ENCODE results near the gene P4HA3.

P4HA3 gene

DNA sequence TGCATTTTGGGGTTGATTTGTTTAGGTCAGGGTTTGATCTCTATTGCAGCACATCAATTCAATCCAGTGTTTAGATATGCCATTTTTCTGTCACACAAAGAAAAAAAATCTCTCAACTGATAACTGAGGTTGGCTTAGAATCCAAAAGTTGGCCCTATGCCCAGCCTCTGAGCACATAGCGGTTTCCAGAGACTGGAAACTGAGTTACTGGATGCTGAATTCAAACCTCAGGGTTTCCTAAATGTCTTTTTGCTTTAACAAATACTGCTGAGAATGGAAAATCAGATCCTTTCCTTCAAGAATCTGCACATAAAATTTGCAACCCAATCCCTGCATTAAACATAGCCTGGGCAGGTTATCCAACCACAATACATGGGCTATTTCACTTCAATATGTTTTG is 4.0 kb downstream of the P4HA3 start:
- DNase-seq, result peak; percentile 26

DNA sequence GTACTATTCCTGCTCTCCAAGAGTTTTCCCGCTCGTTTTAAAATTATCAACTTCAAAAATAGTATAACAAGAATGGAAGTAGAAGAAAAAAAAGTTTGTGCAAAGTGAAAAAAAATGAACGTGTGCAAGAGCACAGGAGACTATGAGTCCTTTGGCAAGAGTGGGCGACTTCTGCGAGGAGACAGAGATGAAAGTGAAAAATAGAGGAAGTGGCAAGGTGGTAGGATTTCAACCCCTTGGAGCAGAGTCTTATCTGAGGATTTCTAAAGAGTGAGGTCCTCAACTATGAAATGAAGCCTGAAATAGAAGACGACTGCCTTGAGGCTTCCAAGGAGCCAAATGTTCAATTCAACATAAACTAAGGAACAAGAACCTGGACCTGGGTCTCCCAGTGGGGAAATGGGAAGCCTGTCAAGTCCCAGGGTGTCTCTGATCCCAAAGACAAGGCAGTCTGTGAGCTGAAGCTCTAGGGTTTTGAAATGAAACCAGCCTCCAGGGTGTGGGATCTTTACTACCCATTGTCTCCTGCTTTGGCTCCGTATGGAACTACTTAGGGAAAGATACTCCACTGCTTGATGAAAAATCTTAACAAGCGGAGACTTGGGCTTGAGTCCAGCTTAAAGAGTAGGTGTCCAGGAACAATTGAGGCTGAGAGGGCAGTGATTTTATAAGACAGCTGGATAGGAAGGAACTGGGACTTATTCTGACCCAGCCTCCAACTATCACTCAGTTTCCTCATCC is 4.8 kb downstream of the P4HA3 start:
- Histone ChIP-seq H3K27ac (ENCODE audit: low read length) (no peak overlapping the region), H4K20me1 (ENCODE audit: insufficient read depth, low read length) (no peaks in the 10 kb centered on the region), H3K4me2 (ENCODE audit: insufficient read depth, low read length) (no peak overlapping the region), H3K9me3 (ENCODE audit: insufficient read depth, low read length, severe bottlenecking) (no peaks in the 10 kb centered on the region), H3K79me2 (ENCODE audit: insufficient read depth, low read length) (no peaks in the 10 kb centered on the region), H3K4me3 (ENCODE audit: low read depth in 1 of 2, low read length in 2 of 2) (no peak overlapping the region), H3K36me3 (ENCODE audit: insufficient read depth, low read length) (no peaks in the 10 kb centered on the region), H3K4me1 (ENCODE audit: insufficient read depth, low read length) (no peaks in the 10 kb centered on the region), H3K9ac (ENCODE audit: low read depth, low read length) (no peak overlapping the region), H2AFZ (ENCODE audit: low read depth, low read length) (no peak overlapping the region), H3K27me3 (ENCODE audit: insufficient read depth, low read length, poor library complexity) (peaks cover 12% of the 10 kb centered on the region)
- ATAC-seq (ENCODE audit: insufficient read depth, low read depth) (peak; percentile 70), DNase-seq (no peak)
- TF ChIP-seq, protein P1, sequence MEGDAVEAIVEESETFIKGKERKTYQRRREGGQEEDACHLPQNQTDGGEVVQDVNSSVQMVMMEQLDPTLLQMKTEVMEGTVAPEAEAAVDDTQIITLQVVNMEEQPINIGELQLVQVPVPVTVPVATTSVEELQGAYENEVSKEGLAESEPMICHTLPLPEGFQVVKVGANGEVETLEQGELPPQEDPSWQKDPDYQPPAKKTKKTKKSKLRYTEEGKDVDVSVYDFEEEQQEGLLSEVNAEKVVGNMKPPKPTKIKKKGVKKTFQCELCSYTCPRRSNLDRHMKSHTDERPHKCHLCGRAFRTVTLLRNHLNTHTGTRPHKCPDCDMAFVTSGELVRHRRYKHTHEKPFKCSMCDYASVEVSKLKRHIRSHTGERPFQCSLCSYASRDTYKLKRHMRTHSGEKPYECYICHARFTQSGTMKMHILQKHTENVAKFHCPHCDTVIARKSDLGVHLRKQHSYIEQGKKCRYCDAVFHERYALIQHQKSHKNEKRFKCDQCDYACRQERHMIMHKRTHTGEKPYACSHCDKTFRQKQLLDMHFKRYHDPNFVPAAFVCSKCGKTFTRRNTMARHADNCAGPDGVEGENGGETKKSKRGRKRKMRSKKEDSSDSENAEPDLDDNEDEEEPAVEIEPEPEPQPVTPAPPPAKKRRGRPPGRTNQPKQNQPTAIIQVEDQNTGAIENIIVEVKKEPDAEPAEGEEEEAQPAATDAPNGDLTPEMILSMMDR (IDR thresholded peaks at IDR 0.05; ENCODE audit: borderline replicate concordance, extremely low read depth, low read length, poor library complexity, severe bottlenecking), result no peak
- no peak for TF ChIP-seq EZH2 (IDR thresholded peaks at IDR 0.05; ENCODE audit: borderline replicate concordance, low read depth, low read length, severe bottlenecking)

More for the DNA sequence above, 4.0 kb downstream of the P4HA3 start:
- H3K27ac ChIP-seq (ENCODE audit: low read length), result no peak overlapping the region
- no peaks in the 10 kb centered on the region for H3K36me3 ChIP-seq (ENCODE audit: insufficient read depth, low read length)
- H3K4me3 ChIP-seq (ENCODE audit: low read depth in 1 of 2, low read length in 2 of 2), result no peak overlapping the region
- H3K4me1 ChIP-seq (ENCODE audit: insufficient read depth, low read length), result no peaks in the 10 kb centered on the region
- H3K27me3 ChIP-seq (ENCODE audit: insufficient read depth, low read length, poor library complexity), result peaks cover 9% of the 10 kb centered on the region
- H4K20me1 ChIP-seq (ENCODE audit: insufficient read depth, low read length), result no peaks in the 10 kb centered on the region
- TF ChIP-seq EZH2 (IDR thresholded peaks at IDR 0.05; ENCODE audit: borderline replicate concordance, low read depth, low read length, severe bottlenecking), result no peak
- TF ChIP-seq, protein P1 (IDR thresholded peaks at IDR 0.05; ENCODE audit: borderline replicate concordance, extremely low read depth, low read length, poor library complexity, severe bottlenecking), result no peak
- H2AFZ ChIP-seq (ENCODE audit: low read depth, low read length), result no peak overlapping the region
- ATAC-seq (ENCODE audit: insufficient read depth, low read depth), result no peak
- no peaks in the 10 kb centered on the region for H3K79me2 ChIP-seq (ENCODE audit: insufficient read depth, low read length)
- no peak overlapping the region for H3K9ac ChIP-seq (ENCODE audit: low read depth, low read length)
- no peaks in the 10 kb centered on the region for H3K9me3 ChIP-seq (ENCODE audit: insufficient read depth, low read length, severe bottlenecking)
- no peak overlapping the region for H3K4me2 ChIP-seq (ENCODE audit: insufficient read depth, low read length)

DNA sequence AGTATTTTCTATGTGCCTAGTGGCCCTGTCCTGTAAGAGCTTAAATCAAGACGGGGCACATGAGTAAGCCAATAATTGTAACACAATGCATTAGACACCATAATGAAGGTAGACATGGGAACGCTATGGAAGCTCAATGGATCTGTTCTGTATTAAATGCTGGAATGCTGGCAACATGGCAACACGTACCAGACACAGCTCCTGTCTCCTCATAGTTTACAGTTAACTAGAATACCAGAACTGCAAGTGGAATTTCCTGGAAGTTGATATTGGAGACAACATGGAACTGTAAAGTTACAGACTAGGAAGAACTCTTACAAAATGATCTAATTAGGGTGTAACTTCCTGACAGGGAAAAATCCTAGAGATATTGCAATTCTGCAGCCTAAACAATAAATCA is 12.4 kb downstream of the P4HA3 start:
- ATAC-seq (ENCODE audit: insufficient read depth, low read depth), result no peak
- TF ChIP-seq EZH2 (IDR thresholded peaks at IDR 0.05; ENCODE audit: borderline replicate concordance, low read depth, low read length, severe bottlenecking), result no peak
- TF ChIP-seq, protein P1 (IDR thresholded peaks at IDR 0.05; ENCODE audit: borderline replicate concordance, extremely low read depth, low read length, poor library complexity, severe bottlenecking), result no peak
- H3K4me3 ChIP-seq (ENCODE audit: low read depth in 1 of 2, low read length in 2 of 2), result no peak overlapping the region

More for the DNA sequence above, 12.4 kb downstream of the P4HA3 start:
- no peak for DNase-seq
- Histone ChIP-seq H3K4me2 (ENCODE audit: insufficient read depth, low read length) (no peak overlapping the region), H3K9me3 (ENCODE audit: insufficient read depth, low read length, severe bottlenecking) (no peaks in the 10 kb centered on the region), H3K27me3 (ENCODE audit: insufficient read depth, low read length, poor library complexity) (peaks cover 2% of the 10 kb centered on the region), H3K4me1 (ENCODE audit: insufficient read depth, low read length) (no peaks in the 10 kb centered on the region), H3K36me3 (ENCODE audit: insufficient read depth, low read length) (no peaks in the 10 kb centered on the region), H2AFZ (ENCODE audit: low read depth, low read length) (no peak overlapping the region), H3K9ac (ENCODE audit: low read depth, low read length) (no peak overlapping the region), H3K27ac (ENCODE audit: low read length) (no peak overlapping the region), H4K20me1 (ENCODE audit: insufficient read depth, low read length) (no peaks in the 10 kb centered on the region), H3K79me2 (ENCODE audit: insufficient read depth, low read length) (no peaks in the 10 kb centered on the region)
